Skin epidermis (tissue), 12 donors: ENCODE results near the gene TBC1D9B.

Experiments
- H3K27ac ChIP-seq, 21 experiments: fragments of 200-600 bp; sonication (generic) in 11 of 21; one replicate each; pipeline ENCODE4 v1.5.0; 2020; ENCODE audit warnings: mild to moderate bottlenecking in 3 of 21, inconsistent platforms in 2 of 21, moderate library complexity in 2 of 21
- H3K4me3 ChIP-seq, 7 experiments: fragments of 200-600 bp; sonication (generic) in 2 of 7; one replicate each; pipeline ENCODE4 v1.5.0; 2020; ENCODE audit warnings: inconsistent platforms in 2 of 7, mild to moderate bottlenecking in 2 of 7, moderate library complexity in 1 of 7

The TBC1D9B gene

DNA sequence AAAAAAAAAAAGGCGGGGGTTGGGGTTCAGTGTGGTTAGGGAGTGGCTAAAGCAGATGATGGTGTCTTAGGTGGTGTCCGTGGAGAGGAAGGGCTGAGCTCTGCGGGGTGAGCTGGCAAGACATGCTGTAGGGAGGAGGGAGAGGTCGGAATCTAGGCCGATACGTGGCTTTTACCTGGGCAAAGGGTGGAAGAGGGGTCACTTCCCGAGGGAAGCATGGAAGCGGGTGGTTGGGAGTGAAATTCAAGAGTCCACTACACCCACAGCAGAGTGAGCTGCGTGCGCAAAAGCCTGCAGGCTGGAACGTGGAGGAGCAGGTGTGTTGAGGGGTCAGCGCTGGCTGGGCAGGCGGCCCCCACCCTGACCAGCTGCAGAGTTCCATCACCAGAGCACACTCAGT lies 17.8 kb downstream of the TBC1D9B start:
- Histone ChIP-seq H3K27ac (no peak overlapping the region), H3K4me3 (no peak overlapping the region)

DNA sequence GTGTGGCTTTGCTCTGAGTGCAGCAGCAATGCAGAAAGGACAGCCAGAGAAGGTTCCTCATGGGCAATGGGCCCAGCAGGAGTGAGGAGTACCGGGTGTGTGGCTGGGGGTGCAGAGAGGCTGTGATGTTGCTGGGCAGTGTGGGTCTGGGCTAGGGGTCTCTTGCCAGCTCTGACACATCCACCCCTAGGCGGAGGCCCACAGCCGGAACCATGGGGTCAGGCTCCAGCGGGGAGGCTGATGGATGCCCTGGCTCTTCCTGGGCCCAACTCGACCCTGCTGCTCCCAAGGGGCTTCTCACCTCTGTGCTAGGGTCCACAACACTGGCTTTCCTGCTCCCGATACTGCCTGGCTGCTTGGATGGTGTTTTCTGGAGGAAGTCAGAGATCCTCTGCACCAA lies 19.9 kb downstream of the TBC1D9B start:
- Histone ChIP-seq H3K27ac (no peak overlapping the region), H3K4me3 (no peak overlapping the region)

DNA sequence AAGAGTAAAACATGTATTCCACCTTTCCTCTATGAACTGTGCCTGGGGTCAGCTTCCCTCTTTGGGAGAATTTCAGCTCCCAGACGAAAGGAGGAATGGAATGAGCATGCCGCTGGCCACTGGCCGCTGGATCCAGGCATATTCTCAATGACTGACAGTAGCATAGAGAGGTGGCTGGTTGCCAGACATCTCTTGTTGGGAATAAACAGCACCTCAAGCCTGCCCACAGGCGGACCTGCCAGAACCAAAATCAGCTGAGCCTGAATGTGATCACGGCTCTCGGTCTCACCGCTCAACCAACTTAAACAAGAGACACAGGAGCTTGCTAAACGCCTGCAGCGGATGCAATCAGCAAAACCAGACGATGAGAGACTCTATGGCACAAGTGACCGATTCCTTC lies 20.6 kb downstream of the TBC1D9B start:
- Histone ChIP-seq H3K27ac (no peak overlapping the region), H3K4me3 (no peak overlapping the region)

DNA sequence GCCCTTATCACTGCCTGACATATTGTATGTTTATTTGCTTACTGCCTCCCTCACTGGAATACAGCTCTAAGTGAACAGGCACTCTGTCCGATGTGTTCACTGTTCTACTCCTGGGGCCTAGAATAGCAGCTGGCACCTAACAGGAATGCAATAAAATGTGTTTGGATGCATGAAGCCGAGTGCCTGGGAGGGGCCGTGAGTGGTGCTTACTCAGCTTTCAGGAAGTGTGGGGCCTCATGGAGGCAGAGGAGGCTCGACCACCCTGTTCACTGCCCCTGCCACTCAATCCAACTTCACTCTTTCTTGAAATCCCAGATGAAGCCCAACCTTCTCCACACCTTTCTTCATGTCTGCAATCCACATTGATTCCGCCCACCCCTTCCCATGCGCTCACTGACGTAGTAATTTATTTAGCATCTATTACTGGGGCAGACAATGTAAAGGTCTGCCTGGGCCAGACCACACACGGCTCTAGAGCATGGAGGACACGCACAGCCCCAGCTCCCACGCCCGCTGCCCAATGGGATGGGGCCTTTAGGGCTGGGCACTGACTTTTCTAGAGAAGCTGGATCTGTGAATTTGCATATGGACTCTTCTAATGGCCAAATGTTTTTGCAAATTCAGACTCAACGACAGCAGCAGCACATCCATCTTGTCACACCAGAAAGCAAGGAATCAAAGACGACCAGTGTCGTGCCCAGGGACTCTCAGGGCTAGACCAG lies 21.3 kb downstream of the TBC1D9B start:
- Histone ChIP-seq H3K4me3 (no peak overlapping the region), H3K27ac (no peak overlapping the region)

DNA sequence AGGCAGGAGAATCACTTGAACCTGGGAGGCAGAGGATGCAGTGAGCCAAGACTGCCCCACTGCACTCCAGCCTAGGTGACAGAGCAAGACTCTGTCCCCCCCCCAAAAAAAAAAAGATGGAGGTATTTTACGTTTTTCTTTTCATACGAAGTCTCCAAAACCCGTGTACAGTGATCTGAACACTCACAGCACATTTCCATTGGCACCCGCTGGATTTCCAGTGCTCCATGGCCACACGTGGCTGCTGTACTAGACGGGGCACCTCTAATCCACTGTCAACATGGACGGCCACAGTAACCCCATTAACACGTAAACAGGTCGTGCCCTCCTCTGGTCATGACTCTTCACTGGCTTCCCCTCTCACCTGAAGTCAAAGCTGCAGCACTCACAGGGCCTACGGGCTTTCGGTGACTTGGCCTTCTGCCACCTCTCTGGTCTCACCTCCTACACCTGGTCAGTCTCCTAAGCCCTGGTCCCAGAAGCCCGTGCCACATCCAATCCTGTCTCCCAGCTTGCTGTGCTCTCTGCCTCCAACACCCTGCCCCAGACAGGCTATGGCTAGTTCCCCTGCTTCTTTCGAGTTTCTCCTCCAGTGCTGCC lies 22.1 kb downstream of the TBC1D9B start:
- no peak overlapping the region for H3K4me3 ChIP-seq
- no peak overlapping the region for H3K27ac ChIP-seq

DNA sequence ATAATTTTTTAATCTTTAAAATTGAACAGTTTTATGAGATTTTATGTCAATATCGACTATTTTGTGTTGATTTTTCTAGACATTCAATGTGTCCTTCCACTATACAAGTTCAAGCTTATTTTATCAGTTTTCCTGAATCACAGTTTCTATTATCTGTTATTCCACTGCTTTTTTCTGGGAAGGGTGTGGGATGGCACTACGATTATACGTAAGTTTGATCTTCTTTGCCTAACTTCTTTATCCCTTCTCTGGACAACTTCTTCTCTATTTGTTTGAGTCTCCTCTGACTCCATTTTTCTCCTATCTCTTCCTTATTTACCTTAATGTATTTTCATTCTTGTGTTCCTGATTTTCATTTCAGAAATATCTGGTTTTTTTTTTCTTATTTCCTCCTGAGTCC lies 24.5 kb downstream of the TBC1D9B start:
- Histone ChIP-seq H3K4me3 (no peak overlapping the region), H3K27ac (no peak overlapping the region)

DNA sequence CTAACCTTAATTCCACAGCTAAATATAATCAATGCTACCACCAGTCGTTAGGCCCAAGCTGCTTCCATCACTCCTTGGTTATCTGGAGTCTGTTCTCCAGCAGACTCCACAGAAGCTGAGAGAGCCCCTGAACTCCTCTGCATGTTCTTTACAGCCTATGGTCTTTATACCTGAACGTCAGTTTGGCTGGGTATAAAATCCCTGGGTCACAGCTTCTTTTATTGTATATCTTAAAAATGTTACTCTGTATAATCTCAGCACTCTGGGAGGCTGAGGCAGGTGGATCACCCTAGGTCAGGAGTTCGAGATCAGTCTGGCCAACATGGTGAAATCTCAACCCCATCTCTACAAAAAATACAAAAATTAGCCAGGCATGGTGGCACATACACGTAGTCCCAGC lies 25.4 kb downstream of the TBC1D9B start:
- Histone ChIP-seq H3K4me3 (no peak overlapping the region), H3K27ac (no peak overlapping the region)

DNA sequence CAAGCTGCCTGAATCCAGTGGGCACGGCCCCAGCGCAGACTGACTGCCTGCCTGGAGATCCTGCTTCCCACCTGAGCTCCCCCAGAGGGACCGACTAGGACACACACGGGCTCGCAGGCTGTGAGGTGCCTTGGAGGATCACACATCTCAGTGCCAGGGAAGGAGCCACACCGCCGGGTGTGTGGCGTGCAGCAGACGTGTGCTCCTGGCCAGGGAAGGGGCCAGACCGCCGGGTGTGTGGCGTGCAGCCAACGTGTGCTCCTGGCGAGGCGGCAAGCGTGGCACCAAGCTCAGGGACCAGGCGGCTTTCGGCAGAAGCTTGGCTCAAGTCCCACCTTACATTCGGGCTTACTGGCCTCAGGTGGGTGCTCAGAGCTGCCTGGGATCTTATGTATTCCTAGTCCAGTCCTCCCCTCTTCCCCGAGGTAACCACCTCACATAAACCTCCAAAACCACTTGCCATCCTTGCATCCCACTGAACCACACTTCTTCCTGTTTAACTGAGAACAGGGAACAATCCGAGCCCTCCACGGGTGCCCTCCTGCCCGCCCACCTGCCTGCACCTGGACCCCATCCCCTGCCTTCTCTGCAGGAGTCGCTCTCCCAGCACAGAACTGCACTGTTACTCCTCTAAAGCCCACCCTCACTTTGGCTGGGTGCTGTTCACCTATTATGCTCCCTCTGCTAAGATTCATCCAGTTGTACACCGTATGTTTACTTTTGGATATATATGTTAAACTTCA lies 26.7 kb downstream of the TBC1D9B start:
- no peak overlapping the region for H3K27ac ChIP-seq
- no peak overlapping the region for H3K4me3 ChIP-seq

DNA sequence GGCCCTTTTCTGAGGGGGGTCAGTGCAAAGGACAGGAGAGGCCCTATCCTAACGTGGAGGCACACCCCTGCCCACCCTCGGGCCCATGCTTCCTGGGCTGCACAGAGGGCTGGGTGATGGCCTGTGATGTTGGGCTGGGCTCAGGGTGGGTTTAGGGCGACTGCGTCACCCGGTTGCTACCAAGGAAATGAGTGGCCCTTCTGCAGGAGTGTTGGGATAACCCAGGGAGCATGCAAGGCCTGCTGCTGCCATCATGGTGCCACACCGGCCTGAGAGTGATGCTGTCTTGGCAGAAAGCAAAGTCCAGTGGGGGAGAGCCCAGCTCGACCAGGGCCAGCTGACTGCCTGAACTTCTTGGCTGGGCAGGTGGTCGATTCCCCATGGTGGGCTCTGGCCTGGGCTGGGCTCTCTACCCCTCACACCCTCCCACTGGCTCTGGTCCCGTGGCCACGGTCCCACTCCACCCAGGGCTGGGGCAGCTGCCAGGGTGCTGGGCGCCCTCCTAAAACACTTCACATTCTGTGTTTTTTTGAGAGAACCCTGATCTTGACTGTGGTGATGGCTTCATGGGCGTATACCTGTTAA lies 27.5 kb downstream of the TBC1D9B start:
- H3K27ac ChIP-seq = no peak overlapping the region
- H3K4me3 ChIP-seq = no peak overlapping the region

DNA sequence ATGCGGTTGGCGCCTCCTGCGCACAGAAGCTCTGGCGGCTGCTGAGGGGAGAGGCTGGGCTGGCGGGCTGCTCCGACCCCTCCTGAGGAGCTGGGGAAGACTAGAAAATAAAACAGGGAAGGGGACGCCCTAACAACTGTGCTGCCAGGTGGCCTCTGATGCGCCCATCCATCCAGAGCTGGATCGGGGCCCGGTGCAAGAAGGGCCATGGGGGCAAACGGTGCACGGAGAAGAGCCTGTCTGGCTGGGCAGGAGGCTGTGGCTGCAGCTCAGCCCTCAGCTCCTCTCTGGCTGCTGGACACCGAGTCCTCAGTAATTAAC lies 28.0 kb downstream of the TBC1D9B start:
- H3K4me3 ChIP-seq = no peak overlapping the region
- no peak overlapping the region for H3K27ac ChIP-seq

DNA sequence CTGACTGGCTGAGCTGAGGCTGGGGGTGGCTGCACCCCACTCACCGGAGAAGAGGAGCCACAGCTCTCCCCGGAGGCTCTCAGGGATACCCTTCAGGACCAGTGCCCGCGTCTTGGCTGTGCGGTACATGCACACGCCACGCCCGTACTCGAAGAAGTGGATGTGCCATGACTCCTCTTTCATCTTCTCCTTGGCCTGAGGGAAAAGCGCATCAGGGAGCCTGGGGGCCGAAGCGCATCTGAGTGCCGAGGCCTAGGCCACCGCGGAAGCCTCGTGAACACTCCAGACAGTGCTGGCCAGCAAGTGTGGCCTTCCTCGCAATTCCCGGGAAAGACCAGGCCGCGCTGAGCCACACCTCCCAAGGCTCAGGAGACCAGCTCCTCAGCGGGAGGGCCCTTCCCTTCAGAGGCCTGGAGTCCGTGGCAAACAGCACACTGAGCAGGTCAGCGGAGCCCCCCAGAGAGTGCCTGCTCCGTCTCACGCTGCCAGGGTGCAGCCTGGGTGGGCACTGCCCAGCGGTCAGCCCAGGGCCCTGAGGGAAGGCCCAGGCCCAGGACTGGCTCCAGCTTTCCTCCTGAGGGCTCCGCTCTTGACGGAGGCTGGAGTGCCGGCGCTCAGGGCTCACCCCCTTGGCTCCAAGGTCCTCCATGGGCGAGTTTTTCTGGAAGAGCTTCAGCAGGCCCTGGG lies 28.6 kb downstream of the TBC1D9B start:
- no peak overlapping the region for H3K4me3 ChIP-seq
- H3K27ac ChIP-seq = no peak overlapping the region

DNA sequence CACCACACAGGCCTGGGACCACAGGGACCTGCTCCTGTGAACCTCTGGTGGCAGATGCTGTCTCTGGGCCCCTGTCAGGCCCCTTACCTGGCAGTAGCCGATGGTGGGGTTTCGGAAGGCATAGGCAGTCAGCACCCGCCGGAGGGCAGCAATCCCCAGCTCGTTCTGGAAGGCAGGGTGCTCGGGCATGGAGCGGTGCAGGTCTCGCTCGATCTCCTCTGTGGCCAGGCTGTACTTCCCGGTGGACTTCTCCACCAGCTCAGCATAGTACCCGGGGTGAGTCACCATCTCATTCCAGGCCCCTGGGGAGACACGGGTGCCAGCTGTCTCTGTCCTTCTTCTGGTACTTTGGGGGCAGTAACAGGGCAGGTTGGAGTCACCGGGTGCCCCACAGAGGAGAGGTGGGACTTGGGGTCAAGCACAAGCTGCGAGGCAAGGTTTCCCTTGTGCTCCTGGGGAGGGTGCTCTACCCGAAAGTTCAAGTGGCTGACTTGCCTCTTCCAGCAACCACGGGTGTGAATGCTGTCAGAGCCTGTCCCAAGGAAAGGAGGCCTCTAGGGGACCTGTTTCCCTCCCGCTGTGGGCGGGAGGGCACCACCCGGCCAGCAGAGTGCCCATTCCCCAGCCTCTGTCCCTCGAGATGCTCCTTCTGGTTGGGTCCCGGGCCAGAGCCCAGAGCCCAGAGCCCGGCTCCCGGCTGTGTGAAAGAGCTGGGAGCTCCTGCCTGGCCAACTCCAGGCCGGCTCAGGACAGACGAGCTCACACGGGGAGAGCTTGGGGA lies 29.3 kb downstream of the TBC1D9B start:
- Histone ChIP-seq H3K27ac (no peak overlapping the region), H3K4me3 (no peak overlapping the region)

DNA sequence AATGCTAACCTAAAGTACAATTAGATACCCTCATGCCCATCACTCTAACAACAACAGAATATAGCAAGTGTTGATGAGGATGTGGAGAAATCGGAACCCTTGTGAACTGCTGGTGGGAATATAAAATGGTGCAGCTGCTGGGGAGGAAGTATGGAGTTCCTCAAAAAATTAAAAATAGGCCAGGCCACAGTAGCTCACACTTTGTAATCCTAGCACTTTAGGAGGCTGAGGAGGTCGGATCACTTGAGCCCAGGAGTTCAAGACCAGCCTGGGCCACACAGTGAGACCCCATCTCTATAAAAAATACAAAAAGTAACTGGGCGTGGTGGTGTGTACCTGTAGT lies 31.1 kb downstream of the TBC1D9B start:
- no peak overlapping the region for H3K27ac ChIP-seq
- no peak overlapping the region for H3K4me3 ChIP-seq

DNA sequence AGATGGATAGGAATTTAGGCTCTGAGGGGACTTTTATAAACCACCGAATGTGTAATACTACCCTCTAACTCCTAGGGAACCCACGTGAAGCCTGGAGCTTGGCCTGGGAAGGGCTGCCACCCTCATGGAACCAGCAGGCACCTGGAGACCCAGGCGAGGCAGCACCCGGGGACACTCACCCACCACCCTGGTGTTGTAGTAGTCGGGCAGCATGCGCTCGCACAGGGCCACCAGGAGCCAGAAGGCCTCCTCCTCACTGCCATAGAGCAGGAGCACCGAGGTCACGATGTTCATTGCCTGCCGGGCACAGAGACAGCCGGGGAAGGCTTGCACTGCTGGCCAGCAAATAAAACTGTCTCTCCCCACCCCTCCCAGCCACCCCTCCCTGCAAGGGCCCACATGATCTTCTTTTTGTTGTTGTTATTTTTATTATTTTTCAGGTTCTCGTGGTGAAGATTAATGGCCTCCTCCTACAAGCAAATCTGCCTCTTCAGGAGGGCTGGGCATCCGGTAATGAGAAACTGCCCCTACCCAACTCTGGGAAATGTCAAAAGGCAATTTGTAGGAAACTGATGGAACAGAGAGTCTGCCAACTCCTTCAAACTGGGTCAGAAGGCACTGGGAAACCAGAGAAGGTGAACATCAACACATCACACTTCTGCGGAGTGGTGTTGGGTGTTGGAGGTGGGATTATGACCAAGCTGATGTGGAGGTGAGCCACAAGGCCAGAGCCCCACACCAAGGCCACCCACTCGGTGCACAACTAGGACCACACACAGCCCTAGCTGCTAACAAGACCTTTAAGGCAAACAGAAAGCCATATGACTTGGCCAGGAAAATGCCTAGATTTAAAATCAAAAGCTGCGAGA lies 31.7 kb downstream of the TBC1D9B start:
- Histone ChIP-seq H3K4me3 (no peak overlapping the region), H3K27ac (no peak overlapping the region)

DNA sequence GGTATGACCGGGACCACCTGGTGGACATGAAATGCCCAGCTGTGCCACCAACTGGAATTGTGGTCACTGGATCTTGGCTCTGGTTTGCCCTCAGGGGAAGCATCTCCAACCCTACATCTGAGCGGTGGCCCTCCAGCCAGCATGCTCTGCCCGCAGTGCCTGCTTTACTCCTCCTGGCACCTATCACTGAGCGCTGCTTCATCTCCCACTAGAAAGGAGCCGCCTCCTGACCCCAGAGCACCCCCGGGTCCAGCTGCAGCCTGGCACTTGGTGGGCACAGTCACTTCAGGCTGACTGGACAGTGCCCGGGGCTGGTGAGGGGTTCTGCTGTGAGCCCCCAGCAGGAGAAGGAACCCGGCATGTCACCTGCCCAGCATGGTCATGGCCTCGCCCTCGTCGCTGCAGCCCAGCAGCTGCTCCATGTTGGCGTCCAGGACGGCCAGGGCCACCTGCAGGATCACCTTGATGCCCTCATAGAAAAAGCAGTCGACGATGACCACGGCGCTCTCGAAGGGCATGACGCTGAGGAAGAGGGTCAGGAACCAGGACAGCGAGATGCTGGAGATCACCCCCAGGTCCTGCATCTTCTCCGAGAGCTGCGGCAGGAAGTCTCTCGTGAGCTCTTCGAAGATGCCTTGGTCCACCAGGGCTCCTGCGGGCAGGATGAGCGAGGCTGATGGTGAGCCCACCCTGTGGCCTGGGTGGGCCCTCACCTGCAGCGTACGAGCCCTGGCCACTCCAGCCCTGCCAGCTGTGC lies 33.0 kb downstream of the TBC1D9B start:
- no peak overlapping the region for H3K4me3 ChIP-seq
- H3K27ac ChIP-seq = no peak overlapping the region

DNA sequence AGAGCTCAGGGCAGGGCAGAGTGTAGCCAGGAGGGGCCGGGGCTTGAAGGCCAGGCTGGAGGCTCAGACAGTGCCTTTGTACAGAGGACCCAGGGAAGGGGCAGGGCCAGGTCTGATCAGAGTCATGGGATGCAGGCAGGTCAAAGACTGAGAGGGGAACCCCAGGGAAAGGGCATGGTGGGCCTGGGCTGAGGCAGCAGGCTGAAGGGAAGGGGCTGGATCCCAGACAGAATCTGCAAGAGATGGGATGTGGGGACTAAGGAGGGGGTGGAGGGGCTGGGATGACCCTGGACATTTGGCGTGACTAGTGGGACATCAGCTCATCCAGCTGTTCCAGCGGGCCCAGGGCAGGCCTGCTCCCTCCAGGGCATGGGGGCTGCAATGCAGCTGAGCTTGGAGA lies 33.6 kb downstream of the TBC1D9B start:
- Histone ChIP-seq H3K27ac (no peak overlapping the region), H3K4me3 (no peak overlapping the region)

DNA sequence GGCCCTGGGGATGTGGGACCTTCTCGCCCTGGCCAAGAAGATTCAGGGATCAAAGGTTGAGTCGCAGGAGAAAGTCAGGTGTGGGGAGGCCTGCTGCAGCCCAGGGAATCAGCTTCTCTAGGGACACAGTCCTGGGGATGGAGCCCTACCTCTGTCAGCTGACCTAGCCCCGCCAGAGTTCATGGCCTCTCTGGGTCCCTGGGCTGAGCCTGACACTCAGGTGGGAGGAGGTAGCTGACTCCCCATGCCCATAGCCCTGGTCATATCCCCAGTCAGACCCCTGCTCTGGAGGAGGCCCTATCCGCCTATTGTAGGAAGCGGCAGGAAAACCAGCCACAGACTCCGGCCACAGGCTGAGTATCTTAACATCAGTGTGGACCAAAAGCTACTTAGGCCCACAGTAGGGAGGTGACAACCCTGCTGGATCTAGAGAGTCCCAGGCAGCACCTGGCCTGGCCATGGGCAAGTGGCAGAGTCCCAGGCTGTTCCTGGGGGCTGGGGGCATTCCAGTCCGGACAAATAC lies 34.0 kb downstream of the TBC1D9B start:
- no peak overlapping the region for H3K27ac ChIP-seq

More for the DNA sequence above, 34.0 kb downstream of the TBC1D9B start:
- no peak overlapping the region for H3K4me3 ChIP-seq
